ENCODE measurements around the gene STK39.
"Not testable (repeated sequence)": the region's sequence is repeated elsewhere in the genome, so short reads cannot be mapped to it uniquely, and the experiment has no call there.

The STK39 gene

GRCh38 chr2:168262926-168263325, 15.5 kb upstream of the STK39 start:
- not testable (repeated sequence) for H3K27me3 ChIP-seq (ENCODE audit: control insufficient read depth in 1 of 2, insufficient read depth in 2 of 2, low read length in 2 of 2); H3K27ac ChIP-seq (ENCODE audit: low read depth, low read length); H3K9ac ChIP-seq (ENCODE audit: low read depth in 1 of 2, low read length in 2 of 2); H3K4me3 ChIP-seq (ENCODE audit: low read depth in 1 of 2, low read length in 2 of 2); H3K36me3 ChIP-seq (ENCODE audit: control insufficient read depth in 1 of 2, insufficient read depth in 2 of 2, low read length in 2 of 2); H3K4me1 ChIP-seq (ENCODE audit: control insufficient read depth in 1 of 2, insufficient read depth in 2 of 2, low read length in 2 of 2)
- H3K9me3 ChIP-seq (ENCODE audit: control insufficient read depth in 1 of 2, low read length in 2 of 2) = peaks cover 0 to 12% of the 10 kb centered on the region in 2 donors

GRCh38 chr2:168256448-168256847, 9.1 kb upstream of the STK39 start:
- H3K27ac ChIP-seq (ENCODE audit: low read depth, low read length) = no peak overlapping the region
- peaks cover 0 to 12% of the 10 kb centered on the region in 2 donors for H3K9me3 ChIP-seq (ENCODE audit: control insufficient read depth in 1 of 2, low read length in 2 of 2)
- peaks cover 0 to 3% of the 10 kb centered on the region in 2 donors for H3K4me1 ChIP-seq (ENCODE audit: control insufficient read depth in 1 of 2, insufficient read depth in 2 of 2, low read length in 2 of 2)
- no peaks in the 10 kb centered on the region for H3K36me3 ChIP-seq (ENCODE audit: control insufficient read depth in 1 of 2, insufficient read depth in 2 of 2, low read length in 2 of 2)
- no peak overlapping the region for H3K4me3 ChIP-seq (ENCODE audit: low read depth in 1 of 2, low read length in 2 of 2)
- H3K9ac ChIP-seq (ENCODE audit: low read depth in 1 of 2, low read length in 2 of 2) = no peak overlapping the region
- H3K27me3 ChIP-seq (ENCODE audit: control insufficient read depth in 1 of 2, insufficient read depth in 2 of 2, low read length in 2 of 2) = no peaks in the 10 kb centered on the region

- Histone ChIP-seq H3K9me3 (ENCODE audit: control insufficient read depth in 1 of 2, low read length in 2 of 2) (peaks cover 0 to 12% of the 10 kb centered on the region in 2 donors), H3K27me3 (ENCODE audit: control insufficient read depth in 1 of 2, insufficient read depth in 2 of 2, low read length in 2 of 2) (no peaks in the 10 kb centered on the region), H3K9ac (ENCODE audit: low read depth in 1 of 2, low read length in 2 of 2) (no peak overlapping the region), H3K4me3 (ENCODE audit: low read depth in 1 of 2, low read length in 2 of 2) (no peak overlapping the region), H3K36me3 (ENCODE audit: control insufficient read depth in 1 of 2, insufficient read depth in 2 of 2, low read length in 2 of 2) (no peaks in the 10 kb centered on the region), H3K4me1 (ENCODE audit: control insufficient read depth in 1 of 2, insufficient read depth in 2 of 2, low read length in 2 of 2) (peaks cover 0 to 3% of the 10 kb centered on the region in 2 donors), H3K27ac (ENCODE audit: low read depth, low read length) (no peak overlapping the region)
Measured at GRCh38 chr2:168255866-168256265, 8.5 kb upstream of the STK39 start.

- Histone ChIP-seq H3K4me1 (ENCODE audit: control insufficient read depth in 1 of 2, insufficient read depth in 2 of 2, low read length in 2 of 2) (peaks cover 0 to 3% of the 10 kb centered on the region in 2 donors), H3K9me3 (ENCODE audit: control insufficient read depth in 1 of 2, low read length in 2 of 2) (peaks cover 0 to 12% of the 10 kb centered on the region in 2 donors), H3K4me3 (ENCODE audit: low read depth in 1 of 2, low read length in 2 of 2) (no peak overlapping the region), H3K9ac (ENCODE audit: low read depth in 1 of 2, low read length in 2 of 2) (no peak overlapping the region), H3K36me3 (ENCODE audit: control insufficient read depth in 1 of 2, insufficient read depth in 2 of 2, low read length in 2 of 2) (no peaks in the 10 kb centered on the region), H3K27me3 (ENCODE audit: control insufficient read depth in 1 of 2, insufficient read depth in 2 of 2, low read length in 2 of 2) (no peaks in the 10 kb centered on the region), H3K27ac (ENCODE audit: low read depth, low read length) (no peak overlapping the region)
Measured at GRCh38 chr2:168255103-168255502, 7.7 kb upstream of the STK39 start.

- Histone ChIP-seq H3K4me1 (ENCODE audit: control insufficient read depth in 1 of 2, insufficient read depth in 2 of 2, low read length in 2 of 2) (peaks cover 0 to 3% of the 10 kb centered on the region in 2 donors), H3K9ac (ENCODE audit: low read depth in 1 of 2, low read length in 2 of 2) (no peak overlapping the region), H3K27ac (ENCODE audit: low read depth, low read length) (no peak overlapping the region), H3K9me3 (ENCODE audit: control insufficient read depth in 1 of 2, low read length in 2 of 2) (peaks cover 0 to 6% of the 10 kb centered on the region in 2 donors), H3K27me3 (ENCODE audit: control insufficient read depth in 1 of 2, insufficient read depth in 2 of 2, low read length in 2 of 2) (no peaks in the 10 kb centered on the region), H3K4me3 (ENCODE audit: low read depth in 1 of 2, low read length in 2 of 2) (no peak overlapping the region), H3K36me3 (ENCODE audit: control insufficient read depth in 1 of 2, insufficient read depth in 2 of 2, low read length in 2 of 2) (no peaks in the 10 kb centered on the region)
Measured at GRCh38 chr2:168254158-168254935, 7.0 kb upstream of the STK39 start.

- no peak overlapping the region for H3K9ac ChIP-seq (ENCODE audit: low read depth in 1 of 2, low read length in 2 of 2)
Measured at GRCh38 chr2:168253379-168253778, 6.0 kb upstream of the STK39 start.

GRCh38 chr2:168252976-168253375, 5.6 kb upstream of the STK39 start:
- H3K4me3 ChIP-seq (ENCODE audit: low read depth in 1 of 2, low read length in 2 of 2) = no peak overlapping the region
- H3K9ac ChIP-seq (ENCODE audit: low read depth in 1 of 2, low read length in 2 of 2) = no peak overlapping the region
- H3K4me1 ChIP-seq (ENCODE audit: control insufficient read depth in 1 of 2, insufficient read depth in 2 of 2, low read length in 2 of 2) = peaks cover 3 to 4% of the 10 kb centered on the region in 2 donors
- H3K27ac ChIP-seq (ENCODE audit: low read depth, low read length) = no peak overlapping the region
- no peaks in the 10 kb centered on the region for H3K27me3 ChIP-seq (ENCODE audit: control insufficient read depth in 1 of 2, insufficient read depth in 2 of 2, low read length in 2 of 2)
- H3K36me3 ChIP-seq (ENCODE audit: control insufficient read depth in 1 of 2, insufficient read depth in 2 of 2, low read length in 2 of 2) = no peaks in the 10 kb centered on the region
- H3K9me3 ChIP-seq (ENCODE audit: control insufficient read depth in 1 of 2, low read length in 2 of 2) = no peaks in the 10 kb centered on the region

More at GRCh38 chr2:168253379-168253778, 6.0 kb upstream of the STK39 start:
- H3K27ac ChIP-seq (ENCODE audit: low read depth, low read length) = no peak overlapping the region
- H3K4me3 ChIP-seq (ENCODE audit: low read depth in 1 of 2, low read length in 2 of 2) = no peak overlapping the region
- H3K36me3 ChIP-seq (ENCODE audit: control insufficient read depth in 1 of 2, insufficient read depth in 2 of 2, low read length in 2 of 2) = no peaks in the 10 kb centered on the region
- peaks cover 3% of the 10 kb centered on the region in 2 donors for H3K4me1 ChIP-seq (ENCODE audit: control insufficient read depth in 1 of 2, insufficient read depth in 2 of 2, low read length in 2 of 2)
- no peaks in the 10 kb centered on the region for H3K27me3 ChIP-seq (ENCODE audit: control insufficient read depth in 1 of 2, insufficient read depth in 2 of 2, low read length in 2 of 2)
- H3K9me3 ChIP-seq (ENCODE audit: control insufficient read depth in 1 of 2, low read length in 2 of 2) = no peaks in the 10 kb centered on the region

- Histone ChIP-seq H3K9ac (ENCODE audit: low read depth in 1 of 2, low read length in 2 of 2) (peak overlapping the region; percentile 67 to 81), H3K4me1 (ENCODE audit: control insufficient read depth in 1 of 2, insufficient read depth in 2 of 2, low read length in 2 of 2) (peaks cover 12 to 32% of the 10 kb centered on the region in 2 donors), H3K36me3 (ENCODE audit: control insufficient read depth in 1 of 2, insufficient read depth in 2 of 2, low read length in 2 of 2) (no peaks in the 10 kb centered on the region), H3K27ac (ENCODE audit: low read depth, low read length) (peak overlapping the region; percentile 42), H3K4me3 (ENCODE audit: low read depth in 1 of 2, low read length in 2 of 2) (peak overlapping the region; percentile 80), H3K9me3 (ENCODE audit: control insufficient read depth in 1 of 2, low read length in 2 of 2) (no peaks in the 10 kb centered on the region), H3K27me3 (ENCODE audit: control insufficient read depth in 1 of 2, insufficient read depth in 2 of 2, low read length in 2 of 2) (no peaks in the 10 kb centered on the region)
Measured at GRCh38 chr2:168246483-168247340, 683 bp downstream of the STK39 start.

GRCh38 chr2:168246072-168246482, 1.3 kb downstream of the STK39 start:
- peak overlapping the region; percentile 67 to 81 for H3K9ac ChIP-seq (ENCODE audit: low read depth in 1 of 2, low read length in 2 of 2)

More at GRCh38 chr2:168246072-168246482, 1.3 kb downstream of the STK39 start:
- H3K27me3 ChIP-seq (ENCODE audit: control insufficient read depth in 1 of 2, insufficient read depth in 2 of 2, low read length in 2 of 2) = no peaks in the 10 kb centered on the region
- peaks cover 12 to 32% of the 10 kb centered on the region in 2 donors for H3K4me1 ChIP-seq (ENCODE audit: control insufficient read depth in 1 of 2, insufficient read depth in 2 of 2, low read length in 2 of 2)
- H3K27ac ChIP-seq (ENCODE audit: low read depth, low read length) = peak overlapping the region; percentile 42
- no peaks in the 10 kb centered on the region for H3K9me3 ChIP-seq (ENCODE audit: control insufficient read depth in 1 of 2, low read length in 2 of 2)
- peak overlapping the region; percentile 80 for H3K4me3 ChIP-seq (ENCODE audit: low read depth in 1 of 2, low read length in 2 of 2)
- H3K36me3 ChIP-seq (ENCODE audit: control insufficient read depth in 1 of 2, insufficient read depth in 2 of 2, low read length in 2 of 2) = no peaks in the 10 kb centered on the region

Measured in duodenal mucosa (tissue), 2 donors.